HepG2 (cell line): ENCODE measurements around the gene KIF1C. TPM values are rescaled to one million over a fixed set of nuclear protein-coding genes. Genes with fewer than 3 reads are reported as not detected.

Experiments
- HMGA1 ChIP-seq: sonication (generic); formaldehyde crosslinking; conservative IDR thresholded peaks from 2 replicates; pipeline ENCODE4 v1.4.0; 2020; ENCODE audit warnings: missing genetic modification reagents
- NFE2L2 ChIP-seq: fragments of 150-350 bp; IDR thresholded peaks from 2 replicates; pipeline ENCODE4 v1.6.1; 2014; ENCODE audit warnings: low read length
- RNF2 ChIP-seq: fragments of 450-650 bp; conservative IDR thresholded peaks from 2 replicates; pipeline ENCODE4 v1.6.1; 2016; ENCODE audit warnings: low read depth
- TAF1 ChIP-seq: sonication (generic); formaldehyde crosslinking; IDR thresholded peaks from 2 replicates; pipeline ENCODE4 v1.4.0; 2020; ENCODE audit warnings: missing genetic modification reagents
- ZNF652 ChIP-seq: IDR thresholded peaks from 2 replicates; pipeline ENCODE4 v1.6.1; 2016; ENCODE audit warnings: low read depth, borderline replicate concordance
- polyA plus RNA-seq, 8 experiments: library from polyadenylated mRNA; depleted of rRNA in 3 of 8; stranded (reverse) in 7 of 8; unstranded in 1 of 8; fragments of >200 nt; fragmentation: Illumina TruSeq in 4 of 8; extraction: Trizol in 4 of 8; gene quantifications; 2 replicates each; pipeline versions ENCODE4 v1.2.1 to v1.2.3, GENCODE V29; 2011 to 2016; ENCODE audit warnings: low read depth in 4 of 8, missing spikeins in 1 of 8, mixed read lengths in 1 of 8; ENCODE audit not compliant: insufficient read depth in 1 of 8
- total RNA-seq, 5 experiments: library from RNA; depleted of rRNA; stranded (reverse); fragments of >200 nt; fragmentation: Illumina TruSeq; extraction: Trizol; gene quantifications; 2 replicates each; pipeline ENCODE4 v1.2.3, GENCODE V29; 2016; ENCODE audit warnings: low read depth in 1 of 5
- TF ChIP-seq, protein P1 (sequence below): sonication (generic); formaldehyde crosslinking; IDR thresholded peaks from 2 replicates; pipeline ENCODE4 v1.4.0; 2020; ENCODE audit warnings: missing genetic modification reagents
- TF ChIP-seq, protein P2 (sequence below), 2 experiments: sonication (generic) in 1 of 2; formaldehyde crosslinking in 1 of 2; IDR thresholded peaks; 2 replicates each; pipeline versions ENCODE4 v1.6.1 to v1.9.0; 2014 to 2022; ENCODE audit warnings: antibody characterized with exemption in 1 of 2, borderline replicate concordance in 1 of 2, inconsistent platforms in 1 of 2, low read depth in 1 of 2, missing genetic modification reagents in 1 of 2

Gene KIF1C
- total and polyA plus RNA-seq, 2 of the 13 experiments (the other 11 are each of a cell fraction or from before 2014, with no cell fraction given): 70.0 to 104 TPM

DNA sequence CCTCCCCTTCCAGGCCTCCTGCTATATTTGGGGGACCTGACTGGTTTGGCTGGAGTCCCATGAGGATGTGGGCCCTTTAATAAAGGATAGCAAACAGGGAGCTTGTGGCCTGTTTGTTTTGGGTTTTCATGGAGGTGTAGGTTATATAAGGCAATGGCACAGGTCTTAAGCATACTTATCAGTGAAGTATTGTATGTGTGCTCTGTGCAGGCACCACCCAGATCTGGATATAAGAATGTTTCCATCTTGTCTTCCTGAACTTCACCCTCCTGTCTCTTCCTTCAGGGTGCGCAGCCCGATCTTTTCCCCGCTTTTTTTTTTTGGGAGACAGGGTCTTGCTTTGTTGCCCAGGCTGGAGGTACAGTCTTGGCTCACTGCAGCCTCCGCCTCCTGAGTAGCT is 26.9 kb downstream of the KIF1C start (continued):
- TF ChIP-seq HMGA1 (CRISPR knock-in tag) (no peak), TAF1 (CRISPR knock-in tag) (no peak), NFE2L2 (no peak), ZNF652 (CRISPR knock-in tag) (no peak), RNF2 (no peak)
- TF ChIP-seq, protein P1, sequence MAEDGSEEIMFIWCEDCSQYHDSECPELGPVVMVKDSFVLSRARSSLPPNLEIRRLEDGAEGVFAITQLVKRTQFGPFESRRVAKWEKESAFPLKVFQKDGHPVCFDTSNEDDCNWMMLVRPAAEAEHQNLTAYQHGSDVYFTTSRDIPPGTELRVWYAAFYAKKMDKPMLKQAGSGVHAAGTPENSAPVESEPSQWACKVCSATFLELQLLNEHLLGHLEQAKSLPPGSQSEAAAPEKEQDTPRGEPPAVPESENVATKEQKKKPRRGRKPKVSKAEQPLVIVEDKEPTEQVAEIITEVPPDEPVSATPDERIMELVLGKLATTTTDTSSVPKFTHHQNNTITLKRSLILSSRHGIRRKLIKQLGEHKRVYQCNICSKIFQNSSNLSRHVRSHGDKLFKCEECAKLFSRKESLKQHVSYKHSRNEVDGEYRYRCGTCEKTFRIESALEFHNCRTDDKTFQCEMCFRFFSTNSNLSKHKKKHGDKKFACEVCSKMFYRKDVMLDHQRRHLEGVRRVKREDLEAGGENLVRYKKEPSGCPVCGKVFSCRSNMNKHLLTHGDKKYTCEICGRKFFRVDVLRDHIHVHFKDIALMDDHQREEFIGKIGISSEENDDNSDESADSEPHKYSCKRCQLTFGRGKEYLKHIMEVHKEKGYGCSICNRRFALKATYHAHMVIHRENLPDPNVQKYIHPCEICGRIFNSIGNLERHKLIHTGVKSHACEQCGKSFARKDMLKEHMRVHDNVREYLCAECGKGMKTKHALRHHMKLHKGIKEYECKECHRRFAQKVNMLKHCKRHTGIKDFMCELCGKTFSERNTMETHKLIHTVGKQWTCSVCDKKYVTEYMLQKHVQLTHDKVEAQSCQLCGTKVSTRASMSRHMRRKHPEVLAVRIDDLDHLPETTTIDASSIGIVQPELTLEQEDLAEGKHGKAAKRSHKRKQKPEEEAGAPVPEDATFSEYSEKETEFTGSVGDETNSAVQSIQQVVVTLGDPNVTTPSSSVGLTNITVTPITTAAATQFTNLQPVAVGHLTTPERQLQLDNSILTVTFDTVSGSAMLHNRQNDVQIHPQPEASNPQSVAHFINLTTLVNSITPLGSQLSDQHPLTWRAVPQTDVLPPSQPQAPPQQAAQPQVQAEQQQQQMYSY (CRISPR knock-in tag): no peak
- TF ChIP-seq, protein P2, sequence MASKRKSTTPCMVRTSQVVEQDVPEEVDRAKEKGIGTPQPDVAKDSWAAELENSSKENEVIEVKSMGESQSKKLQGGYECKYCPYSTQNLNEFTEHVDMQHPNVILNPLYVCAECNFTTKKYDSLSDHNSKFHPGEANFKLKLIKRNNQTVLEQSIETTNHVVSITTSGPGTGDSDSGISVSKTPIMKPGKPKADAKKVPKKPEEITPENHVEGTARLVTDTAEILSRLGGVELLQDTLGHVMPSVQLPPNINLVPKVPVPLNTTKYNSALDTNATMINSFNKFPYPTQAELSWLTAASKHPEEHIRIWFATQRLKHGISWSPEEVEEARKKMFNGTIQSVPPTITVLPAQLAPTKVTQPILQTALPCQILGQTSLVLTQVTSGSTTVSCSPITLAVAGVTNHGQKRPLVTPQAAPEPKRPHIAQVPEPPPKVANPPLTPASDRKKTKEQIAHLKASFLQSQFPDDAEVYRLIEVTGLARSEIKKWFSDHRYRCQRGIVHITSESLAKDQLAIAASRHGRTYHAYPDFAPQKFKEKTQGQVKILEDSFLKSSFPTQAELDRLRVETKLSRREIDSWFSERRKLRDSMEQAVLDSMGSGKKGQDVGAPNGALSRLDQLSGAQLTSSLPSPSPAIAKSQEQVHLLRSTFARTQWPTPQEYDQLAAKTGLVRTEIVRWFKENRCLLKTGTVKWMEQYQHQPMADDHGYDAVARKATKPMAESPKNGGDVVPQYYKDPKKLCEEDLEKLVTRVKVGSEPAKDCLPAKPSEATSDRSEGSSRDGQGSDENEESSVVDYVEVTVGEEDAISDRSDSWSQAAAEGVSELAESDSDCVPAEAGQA (IDR thresholded peaks at IDR 0.05; ENCODE audit: low read depth): no peak
- TF ChIP-seq, protein P2 (CRISPR knock-in tag; IDR thresholded peaks at IDR 0.05; ENCODE audit: borderline replicate concordance): no peak
